HG03025 (cell line): ENCODE data around the gene ODAD2.

Experiments
- ATAC-seq: cut with Tn5 transposase; IDR thresholded peaks from one replicate; pipeline ENCODE4 v1.9.1; 2021; ENCODE audit warnings: mild to moderate bottlenecking, moderate library complexity; ENCODE audit not compliant: unreplicated experiment, low FRiP score

ODAD2 gene

GRCh38 chr10:27865221-27865635 is 133.7 kb downstream of the ODAD2 start:
- no peak for ATAC-seq

- no peak for ATAC-seq
These were observed 137.1 kb downstream of the ODAD2 start for GRCh38 chr10:27861781-27862180.

- no peak for ATAC-seq
These were observed 141.3 kb downstream of the ODAD2 start for GRCh38 chr10:27857616-27858015.

GRCh38 chr10:27844223-27844622 is 154.7 kb downstream of the ODAD2 start:
- no peak for ATAC-seq

GRCh38 chr10:27838901-27839300 is 160.0 kb downstream of the ODAD2 start:
- ATAC-seq = no peak

- no peak for ATAC-seq
These were observed 160.5 kb downstream of the ODAD2 start for GRCh38 chr10:27838361-27838760.

GRCh38 chr10:27834476-27834875 is 164.4 kb downstream of the ODAD2 start:
- ATAC-seq = no peak

- no peak for ATAC-seq
These were observed 165.1 kb downstream of the ODAD2 start for GRCh38 chr10:27833792-27834191.

- no peak for ATAC-seq
These were observed 166.1 kb downstream of the ODAD2 start for GRCh38 chr10:27832826-27833225.

GRCh38 chr10:27826369-27826768 is 172.5 kb downstream of the ODAD2 start:
- no peak for ATAC-seq

GRCh38 chr10:27822301-27822700 is 176.6 kb downstream of the ODAD2 start:
- ATAC-seq = no peak

- ATAC-seq = no peak
These were observed 178.2 kb downstream of the ODAD2 start for GRCh38 chr10:27820637-27821036.

- no peak for ATAC-seq
These were observed 178.9 kb downstream of the ODAD2 start for GRCh38 chr10:27819781-27820531.

GRCh38 chr10:27816320-27816719 is 182.6 kb downstream of the ODAD2 start:
- ATAC-seq = no peak

GRCh38 chr10:27815846-27816245 is 183.0 kb downstream of the ODAD2 start:
- no peak for ATAC-seq

GRCh38 chr10:27815261-27815660 is 183.6 kb downstream of the ODAD2 start:
- ATAC-seq = no peak

- ATAC-seq = no peak
These were observed 193.7 kb downstream of the ODAD2 start for GRCh38 chr10:27805180-27805579.

- ATAC-seq = no peak
These were observed 194.7 kb downstream of the ODAD2 start for GRCh38 chr10:27804136-27804535.

- ATAC-seq = no peak
These were observed 197.6 kb downstream of the ODAD2 start for GRCh38 chr10:27801171-27801785.

- no peak for ATAC-seq
These were observed 199.8 kb downstream of the ODAD2 start for GRCh38 chr10:27799046-27799445.

- no peak for ATAC-seq
These were observed 204.7 kb downstream of the ODAD2 start for GRCh38 chr10:27794157-27794556.

- no peak for ATAC-seq
These were observed 206.7 kb downstream of the ODAD2 start for GRCh38 chr10:27792216-27792615.
